Measurements from ENCODE around the gene CBLN2.

GRCh38 chr18:72543357-72544055, 636 bp downstream of the CBLN2 start:
- no peak for TF ChIP-seq POLR2A (IDR thresholded peaks at IDR 0.05; ENCODE audit: extremely low read depth, insufficient read length)
- TF ChIP-seq, protein P1, sequence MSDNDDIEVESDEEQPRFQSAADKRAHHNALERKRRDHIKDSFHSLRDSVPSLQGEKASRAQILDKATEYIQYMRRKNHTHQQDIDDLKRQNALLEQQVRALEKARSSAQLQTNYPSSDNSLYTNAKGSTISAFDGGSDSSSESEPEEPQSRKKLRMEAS (IDR thresholded peaks at IDR 0.05; ENCODE audit: low read depth, low read length) = no peak
- TF ChIP-seq, protein P2, sequence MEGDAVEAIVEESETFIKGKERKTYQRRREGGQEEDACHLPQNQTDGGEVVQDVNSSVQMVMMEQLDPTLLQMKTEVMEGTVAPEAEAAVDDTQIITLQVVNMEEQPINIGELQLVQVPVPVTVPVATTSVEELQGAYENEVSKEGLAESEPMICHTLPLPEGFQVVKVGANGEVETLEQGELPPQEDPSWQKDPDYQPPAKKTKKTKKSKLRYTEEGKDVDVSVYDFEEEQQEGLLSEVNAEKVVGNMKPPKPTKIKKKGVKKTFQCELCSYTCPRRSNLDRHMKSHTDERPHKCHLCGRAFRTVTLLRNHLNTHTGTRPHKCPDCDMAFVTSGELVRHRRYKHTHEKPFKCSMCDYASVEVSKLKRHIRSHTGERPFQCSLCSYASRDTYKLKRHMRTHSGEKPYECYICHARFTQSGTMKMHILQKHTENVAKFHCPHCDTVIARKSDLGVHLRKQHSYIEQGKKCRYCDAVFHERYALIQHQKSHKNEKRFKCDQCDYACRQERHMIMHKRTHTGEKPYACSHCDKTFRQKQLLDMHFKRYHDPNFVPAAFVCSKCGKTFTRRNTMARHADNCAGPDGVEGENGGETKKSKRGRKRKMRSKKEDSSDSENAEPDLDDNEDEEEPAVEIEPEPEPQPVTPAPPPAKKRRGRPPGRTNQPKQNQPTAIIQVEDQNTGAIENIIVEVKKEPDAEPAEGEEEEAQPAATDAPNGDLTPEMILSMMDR (IDR thresholded peaks at IDR 0.05; ENCODE audit: low read depth, low read length) = no peak
